ENCODE measurements around the gene ZNF655. TPM values are rescaled to one million over a fixed set of nuclear protein-coding genes. Genes with fewer than 3 reads are reported as not detected.

Gene ZNF655, protein sequence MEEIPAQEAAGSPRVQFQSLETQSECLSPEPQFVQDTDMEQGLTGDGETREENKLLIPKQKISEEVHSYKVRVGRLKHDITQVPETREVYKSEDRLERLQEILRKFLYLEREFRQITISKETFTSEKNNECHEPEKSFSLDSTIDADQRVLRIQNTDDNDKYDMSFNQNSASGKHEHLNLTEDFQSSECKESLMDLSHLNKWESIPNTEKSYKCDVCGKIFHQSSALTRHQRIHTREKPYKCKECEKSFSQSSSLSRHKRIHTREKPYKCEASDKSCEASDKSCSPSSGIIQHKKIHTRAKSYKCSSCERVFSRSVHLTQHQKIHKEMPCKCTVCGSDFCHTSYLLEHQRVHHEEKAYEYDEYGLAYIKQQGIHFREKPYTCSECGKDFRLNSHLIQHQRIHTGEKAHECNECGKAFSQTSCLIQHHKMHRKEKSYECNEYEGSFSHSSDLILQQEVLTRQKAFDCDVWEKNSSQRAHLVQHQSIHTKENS
- 29.2 and 89.8 TPM in 2 replicates for total RNA-seq

GRCh38 chr7:99558306-99559174 is at the start of gene ZNF655:
Gene ZNF655, plus strand, starts transcription at chr7:99558642. Its CDS starts 1,918 bp downstream, at chr7:99560560.

DNA sequence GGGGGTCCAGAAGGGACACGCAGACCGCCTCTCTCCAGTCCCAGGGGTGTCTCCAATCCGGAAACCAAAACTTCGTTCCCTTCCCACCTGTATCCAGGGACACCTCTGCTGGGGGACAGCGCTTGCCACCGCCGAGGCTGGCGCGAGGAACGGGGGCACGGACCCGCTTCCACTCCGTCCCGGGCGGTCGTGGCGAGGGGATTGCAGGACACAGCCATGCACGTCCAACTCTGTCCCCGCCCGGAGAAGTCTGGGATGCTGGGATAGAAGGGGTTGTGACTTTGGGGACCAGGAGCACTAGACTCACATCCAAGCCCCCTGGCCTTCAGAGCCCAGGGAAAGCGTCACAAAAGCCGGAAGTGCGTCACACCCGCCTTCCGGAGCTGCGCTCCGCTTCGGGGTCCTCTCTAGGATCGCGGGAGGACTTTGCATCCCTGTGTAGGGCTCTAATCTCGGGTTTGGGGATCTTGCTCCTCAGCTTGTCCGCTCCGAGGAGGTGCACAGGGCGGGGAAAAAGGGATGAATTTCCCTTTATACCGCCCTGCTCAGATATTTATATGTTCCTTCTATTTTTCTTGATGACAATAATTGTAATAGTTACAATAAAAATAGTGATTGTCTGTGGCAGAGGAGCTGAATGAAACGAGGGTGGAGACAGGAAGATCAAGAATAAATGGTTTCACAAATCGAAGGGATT is 6.5 kb upstream of the ZNF655 start, which contains the start of gene FAM200A:
Gene FAM200A, minus strand, starts transcription at position 348 of the 697 bp plus-strand sequence. CDS start 3,707 bp downstream, outside the sequence.

DNA sequence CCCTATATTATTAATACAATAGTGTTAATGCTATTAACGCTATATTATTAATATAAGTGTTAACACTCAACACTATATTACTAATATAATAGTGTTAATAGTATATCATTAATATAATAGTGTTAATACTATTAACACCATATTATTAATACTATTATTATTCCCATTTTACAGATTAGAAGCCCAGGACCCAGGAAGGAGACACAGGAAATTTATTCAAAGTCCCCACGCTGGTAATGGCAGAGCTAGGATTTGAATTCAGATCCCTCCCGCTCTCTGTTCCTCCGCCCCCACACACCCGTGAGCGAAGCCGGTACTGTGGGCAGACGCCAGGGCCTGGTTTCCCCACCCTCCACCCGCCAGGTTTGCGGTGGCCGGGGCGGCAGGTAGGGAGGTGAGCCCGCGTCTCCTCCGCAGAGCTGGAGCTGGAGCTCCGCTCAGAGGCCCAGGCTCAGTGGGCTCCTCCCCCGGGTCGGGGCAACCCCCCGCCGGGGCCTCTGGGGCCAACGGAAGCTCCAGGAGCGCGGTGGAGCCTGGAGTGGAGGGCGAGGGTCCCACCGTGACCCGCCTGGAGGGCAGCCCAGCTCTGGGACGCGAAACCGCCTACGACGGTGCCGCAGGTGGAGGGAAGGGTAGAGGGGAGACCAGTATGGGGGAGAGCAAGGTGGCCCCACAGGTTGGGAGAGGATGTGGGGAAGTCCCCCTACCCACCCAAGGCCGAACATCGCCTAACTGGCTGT is 39.5 kb downstream of the ZNF655 start, which contains the start of gene TMEM225B:
Gene TMEM225B, plus strand, starts transcription at position 506 of the 740 bp plus-strand sequence. CDS start 6,122 bp downstream, outside the sequence.

DNA sequence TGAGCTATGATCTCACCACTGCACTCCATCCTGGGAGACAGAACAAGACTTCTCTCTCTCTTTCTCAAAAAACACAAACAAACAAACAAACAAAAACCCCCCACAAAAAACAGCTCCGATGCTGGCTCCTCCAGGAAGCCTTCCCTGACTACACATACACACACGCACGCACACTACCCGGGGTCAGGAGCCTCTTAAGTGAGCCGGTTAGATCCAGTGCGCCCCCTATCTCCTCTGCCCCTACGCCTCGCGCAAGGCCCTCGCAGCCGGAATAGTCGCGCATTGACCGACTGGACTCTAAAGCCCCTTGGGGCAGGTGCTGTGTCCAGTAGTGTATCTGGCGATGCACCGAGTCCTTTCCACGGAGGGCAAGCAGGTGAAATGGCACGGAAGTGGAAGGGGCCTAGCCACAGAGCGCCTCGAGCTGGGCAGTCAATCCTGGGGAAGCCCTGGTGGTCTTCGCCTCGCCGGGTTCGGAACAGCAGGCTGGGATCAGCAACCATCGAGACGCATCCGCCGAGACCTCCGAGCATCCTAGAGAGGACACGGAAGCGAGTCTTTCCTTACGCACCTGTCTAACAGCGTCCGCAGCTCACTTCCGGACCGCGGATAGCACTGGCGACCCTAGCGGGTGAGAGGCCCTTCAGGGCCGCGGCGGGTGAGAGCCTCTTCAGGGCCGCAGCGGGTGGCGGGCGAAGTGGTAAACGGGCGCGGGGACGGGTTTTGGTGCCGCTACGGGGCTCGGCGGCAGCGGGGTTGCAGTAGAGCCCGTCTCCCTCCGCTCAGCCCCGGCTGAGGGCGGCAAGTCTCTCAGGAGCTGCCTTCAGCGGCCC is 58.1 kb downstream of the ZNF655 start, which contains the start of gene ZSCAN25:
Gene ZSCAN25, plus strand, starts transcription at position 588 of the 833 bp plus-strand sequence. CDS start 2,661 bp downstream, outside the sequence.

Other genes with a start within 250 kb of the ZNF655 start
- 121 and 235 TPM in 2 replicates for gene ARPC1A, start 232.7 kb upstream of the ZNF655 start, total RNA-seq
- gene ARPC1B, start 183.9 kb upstream of the ZNF655 start, total RNA-seq, result 172 and 382 TPM in 2 replicates
- gene PDAP1, start 150.0 kb upstream of the ZNF655 start, total RNA-seq, result 97.0 and 105 TPM in 2 replicates
- gene BUD31, start 149.7 kb upstream of the ZNF655 start, total RNA-seq, result 105 and 108 TPM in 2 replicates
- gene PTCD1, start 119.8 kb upstream of the ZNF655 start, total RNA-seq, result 4.0 and 7.2 TPM in 2 replicates
- gene CPSF4, start 119.7 kb upstream of the ZNF655 start, total RNA-seq, result 22.5 and 36.2 TPM in 2 replicates
- gene ATP5MF, start 92.5 kb upstream of the ZNF655 start, total RNA-seq, result 2,095 and 2,779 TPM in 2 replicates
- 4.4 and 5.5 TPM in 2 replicates for gene ZNF789, start 85.8 kb upstream of the ZNF655 start, total RNA-seq
- gene ZNF394, start 58.4 kb upstream of the ZNF655 start, total RNA-seq, result 16.4 and 19.7 TPM in 2 replicates
- gene ZKSCAN5, start 54.0 kb upstream of the ZNF655 start, total RNA-seq, result 9.3 and 12.1 TPM in 2 replicates
- gene FAM200A, start 6.5 kb upstream of the ZNF655 start, total RNA-seq, result 5.8 and 17.9 TPM in 2 replicates
- 0.39 and 4.2 TPM in 2 replicates for gene TMEM225B, start 39.6 kb downstream of the ZNF655 start, total RNA-seq
- gene ZSCAN25, start 58.3 kb downstream of the ZNF655 start, total RNA-seq, result 5.6 and 17.0 TPM in 2 replicates
- 0.24 and 0.39 TPM in 2 replicates for gene CYP3A5, start 121.4 kb downstream of the ZNF655 start, total RNA-seq
- gene CYP3A7, start 176.6 kb downstream of the ZNF655 start, total RNA-seq, result 0.13 and 1.0 TPM in 2 replicates
- gene CYP3A4, start 225.5 kb downstream of the ZNF655 start, total RNA-seq, result not detected in 2 replicates